HG03575 (cell line): ENCODE measurements around the gene TNIP3.
"Not testable (repeated sequence)": the region's sequence is repeated elsewhere in the genome, so short reads cannot be mapped to it uniquely, and the experiment has no call there.

Experiments
- ATAC-seq: cut with Tn5 transposase; IDR thresholded peaks from one replicate; pipeline ENCODE4 v1.9.1; 2021; ENCODE audit not compliant: unreplicated experiment, insufficient number of reproducible peaks, low FRiP score; ENCODE audit errors: extremely low read depth

The TNIP3 gene, protein sequence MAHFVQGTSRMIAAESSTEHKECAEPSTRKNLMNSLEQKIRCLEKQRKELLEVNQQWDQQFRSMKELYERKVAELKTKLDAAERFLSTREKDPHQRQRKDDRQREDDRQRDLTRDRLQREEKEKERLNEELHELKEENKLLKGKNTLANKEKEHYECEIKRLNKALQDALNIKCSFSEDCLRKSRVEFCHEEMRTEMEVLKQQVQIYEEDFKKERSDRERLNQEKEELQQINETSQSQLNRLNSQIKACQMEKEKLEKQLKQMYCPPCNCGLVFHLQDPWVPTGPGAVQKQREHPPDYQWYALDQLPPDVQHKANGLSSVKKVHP

DNA sequence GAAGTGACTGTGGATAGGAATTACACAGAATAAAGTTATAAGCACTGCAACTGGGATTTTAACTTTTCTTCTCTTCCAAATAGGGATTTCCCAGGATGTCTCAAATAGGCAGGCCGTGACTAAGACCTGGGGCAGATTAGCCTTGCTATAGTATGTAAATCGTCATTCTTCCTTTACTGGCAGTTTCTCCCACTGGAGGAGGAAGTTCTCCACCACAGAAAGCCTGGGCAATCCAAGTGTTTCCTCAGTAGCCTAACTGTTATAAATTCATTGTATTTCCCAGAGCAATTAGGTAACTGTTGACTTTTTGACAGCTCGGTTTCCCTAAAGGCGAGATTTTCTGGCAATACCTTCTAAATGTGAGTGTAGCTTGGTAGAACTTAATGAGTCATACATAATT is at the start of gene TNIP3:
TSS of gene TNIP3 (minus strand) at position 31 of the 400 bp plus-strand sequence. CDS start 196 bp downstream, outside the sequence.
- no peak for ATAC-seq

DNA sequence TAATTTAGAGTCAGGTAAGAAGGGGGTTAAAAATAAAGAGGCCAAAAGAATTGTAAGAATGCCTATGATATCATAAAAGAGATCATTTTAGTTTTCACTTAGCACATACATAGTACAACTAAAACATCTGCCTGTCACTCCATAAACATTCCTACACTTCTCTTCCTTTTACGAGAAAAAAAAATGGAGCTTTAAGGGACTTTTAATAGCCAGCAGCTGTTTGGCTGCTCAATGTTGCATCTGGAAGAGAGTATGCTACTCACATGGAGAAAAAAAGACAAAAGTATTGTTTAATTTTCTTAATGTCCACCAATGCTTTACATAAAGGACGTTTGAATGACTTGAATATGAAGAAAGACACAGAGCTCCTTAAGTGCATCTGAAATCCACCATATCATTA is 48.7 kb upstream of the TNIP3 start:
- ATAC-seq = no peak

- ATAC-seq = no peak
These were observed 45.0 kb upstream of the TNIP3 start for GRCh38 chr4:121209171-121209570.

DNA sequence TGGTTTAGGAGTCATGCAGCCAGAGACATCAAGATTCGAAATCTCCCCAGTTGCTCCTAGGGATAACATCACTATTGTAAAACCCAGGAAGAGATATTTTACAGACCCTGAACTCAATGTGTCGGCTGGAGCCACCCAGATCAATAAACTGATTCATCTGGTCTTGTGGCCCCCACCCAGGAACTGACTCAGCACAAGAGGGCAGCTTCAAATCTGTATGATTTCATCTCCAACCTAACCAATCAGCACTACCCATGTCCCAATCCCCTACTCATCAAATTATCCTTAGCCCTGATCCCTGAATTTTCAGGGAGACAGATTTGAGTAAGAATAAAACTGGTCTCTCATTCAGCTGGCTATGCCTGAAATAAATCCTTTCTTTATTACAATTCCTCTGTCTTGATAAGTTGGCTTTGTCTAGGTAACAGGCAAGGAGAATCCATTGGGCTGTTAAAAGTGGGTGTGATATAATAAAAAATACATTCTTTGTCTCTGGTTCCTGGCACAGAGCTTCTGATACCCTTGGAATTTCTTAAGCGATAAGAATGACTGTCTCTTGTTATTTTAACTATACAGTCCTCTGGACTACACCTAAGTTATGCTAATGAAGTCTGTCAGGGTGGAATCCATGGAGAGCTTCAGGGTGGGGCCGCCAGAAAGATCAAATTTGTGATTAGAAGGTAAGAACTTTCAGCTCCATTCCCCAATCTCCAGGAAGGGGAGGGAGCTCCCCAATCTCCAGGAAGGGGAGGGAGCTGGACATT is 44.3 kb upstream of the TNIP3 start:
- ATAC-seq = no peak

DNA sequence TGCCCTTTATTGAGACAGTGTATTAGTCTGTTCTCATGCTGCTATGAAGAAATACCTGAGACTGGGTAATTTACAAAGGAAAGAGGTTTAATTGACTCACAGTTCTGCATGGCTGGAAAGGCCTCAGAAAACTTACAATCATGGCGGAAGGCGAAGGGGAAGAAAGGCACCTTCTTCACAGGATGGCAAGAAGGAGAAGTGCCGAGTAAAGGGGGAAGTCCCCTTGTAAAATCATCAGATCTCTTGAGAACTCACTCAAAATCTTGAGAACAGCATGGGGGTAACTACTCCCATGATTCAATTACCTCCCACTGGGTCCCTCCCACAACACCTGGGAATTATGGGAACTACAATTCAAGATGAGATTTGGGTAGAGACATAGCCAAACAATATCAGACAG is 41.7 kb upstream of the TNIP3 start:
- not testable (repeated sequence) for ATAC-seq

GRCh38 chr4:121200795-121201472 is 36.8 kb upstream of the TNIP3 start:
- ATAC-seq = peak; percentile 62

GRCh38 chr4:121199742-121200561 is 35.8 kb upstream of the TNIP3 start:
- peak; percentile 79 for ATAC-seq

- ATAC-seq = no peak
These were observed 34.1 kb upstream of the TNIP3 start for GRCh38 chr4:121198251-121198650.

GRCh38 chr4:121195649-121196048 is 31.5 kb upstream of the TNIP3 start:
- no peak for ATAC-seq

DNA sequence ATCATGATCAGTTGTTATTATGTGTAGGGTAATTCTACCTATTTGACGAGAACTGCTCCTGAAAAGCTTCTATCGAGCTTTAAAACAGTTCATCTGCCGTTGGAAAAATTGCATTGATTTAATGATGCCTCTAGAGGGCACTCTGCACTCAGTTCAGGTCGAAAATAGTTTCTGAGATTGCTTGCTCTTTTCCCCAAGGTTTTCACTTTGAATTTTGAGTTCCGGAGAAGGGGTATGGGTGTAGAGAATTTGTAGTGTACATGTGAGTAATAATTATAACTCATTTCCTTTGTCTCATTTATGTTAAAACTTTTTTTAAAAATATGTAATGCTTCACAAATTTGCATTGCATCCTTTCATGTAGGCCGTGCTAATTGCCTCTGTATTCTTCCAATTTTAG is 28.4 kb upstream of the TNIP3 start:
- no peak for ATAC-seq

GRCh38 chr4:121192013-121192412 is 27.9 kb upstream of the TNIP3 start:
- ATAC-seq = no peak

GRCh38 chr4:121191361-121191760 is 27.2 kb upstream of the TNIP3 start:
- ATAC-seq = no peak

DNA sequence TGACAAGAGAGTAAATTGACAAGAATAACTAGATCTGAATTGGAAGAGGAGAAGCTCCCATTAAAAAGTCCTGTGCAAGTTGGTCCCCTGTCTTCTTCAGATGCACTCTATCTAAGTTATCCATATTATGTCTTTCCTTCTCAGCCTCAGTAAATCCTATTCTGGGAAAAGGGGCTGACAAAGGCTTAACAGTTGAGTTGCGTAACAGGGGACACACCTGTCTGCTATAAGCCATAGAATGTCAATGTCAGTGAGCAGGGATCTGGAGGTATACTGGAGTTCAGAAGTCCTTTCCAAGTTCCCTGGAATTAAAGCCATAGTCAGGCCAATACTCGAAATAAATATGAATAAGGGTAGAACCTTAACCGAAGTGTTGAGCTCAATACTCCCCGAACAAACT is 26.3 kb upstream of the TNIP3 start:
- no peak for ATAC-seq

GRCh38 chr4:121189326-121190215 is 25.4 kb upstream of the TNIP3 start:
- ATAC-seq = peak; percentile 88

DNA sequence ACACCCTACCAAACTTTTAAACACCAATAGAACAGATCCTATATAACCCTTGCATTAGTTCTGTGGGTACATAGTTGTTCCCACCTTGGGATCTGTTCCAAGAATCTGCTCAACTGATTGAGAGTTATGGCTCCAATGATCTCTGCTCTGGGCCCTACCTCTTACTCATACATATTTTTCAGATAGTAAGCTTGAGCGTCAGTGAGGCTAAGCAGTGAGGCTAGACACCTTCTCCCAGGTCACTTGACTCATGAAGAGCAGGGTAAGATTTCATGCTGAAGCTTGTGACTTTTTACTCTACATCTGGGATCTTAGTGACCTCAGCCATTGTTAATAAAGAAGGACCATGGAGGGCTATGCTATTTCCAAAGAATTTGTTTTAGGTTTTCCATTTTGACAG is 23.1 kb upstream of the TNIP3 start:
- no peak for ATAC-seq

DNA sequence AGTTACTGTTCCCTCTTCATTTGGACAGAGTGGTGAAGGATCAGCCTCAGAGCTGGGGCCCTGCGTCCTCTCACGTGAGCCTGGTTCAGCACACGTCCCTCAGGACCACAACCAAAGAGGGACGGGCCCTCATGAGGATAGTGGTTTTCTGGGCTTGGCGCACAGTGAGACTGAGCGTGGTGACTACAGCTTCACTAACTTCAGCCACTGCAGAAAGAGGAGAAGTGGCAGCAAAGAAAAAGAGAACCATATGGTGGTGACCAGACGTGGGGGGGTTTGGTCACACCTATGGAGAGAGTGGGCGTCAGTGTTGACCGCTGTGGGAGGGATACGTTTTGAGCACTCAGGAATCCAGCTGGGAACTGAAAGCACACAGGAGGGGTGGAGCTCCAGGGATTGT is 21.8 kb upstream of the TNIP3 start:
- ATAC-seq = no peak

DNA sequence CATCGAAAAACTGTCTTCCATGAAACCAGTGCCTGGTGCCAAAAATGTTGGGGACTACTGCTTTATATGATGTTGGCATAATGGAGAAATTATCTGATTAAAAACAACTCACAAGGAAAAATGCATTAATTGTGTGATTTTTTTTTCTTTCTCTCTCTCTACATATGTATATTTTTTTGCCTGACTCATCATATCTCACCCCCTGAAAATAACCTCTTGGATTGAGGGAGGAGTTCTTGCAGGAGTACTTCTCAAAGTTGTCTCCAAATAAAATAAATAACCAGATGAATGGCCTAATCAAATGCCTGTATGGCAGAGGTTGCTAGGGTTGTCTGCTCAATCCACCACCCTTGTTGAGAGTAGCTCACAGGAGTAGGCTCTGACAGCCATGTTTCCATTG is 19.9 kb upstream of the TNIP3 start:
- ATAC-seq = no peak

- ATAC-seq = no peak
These were observed 19.2 kb upstream of the TNIP3 start for GRCh38 chr4:121183361-121183760.
